ENCODE results near the gene INS. TPM values are rescaled to one million over a fixed set of nuclear protein-coding genes. Genes with fewer than 3 reads are reported as not detected.

Gene INS
- total and polyA plus RNA-seq, 2 of the 8 experiments (the other 6 are each of a cell fraction or from before 2014, with no cell fraction given) = not detected

DNA sequence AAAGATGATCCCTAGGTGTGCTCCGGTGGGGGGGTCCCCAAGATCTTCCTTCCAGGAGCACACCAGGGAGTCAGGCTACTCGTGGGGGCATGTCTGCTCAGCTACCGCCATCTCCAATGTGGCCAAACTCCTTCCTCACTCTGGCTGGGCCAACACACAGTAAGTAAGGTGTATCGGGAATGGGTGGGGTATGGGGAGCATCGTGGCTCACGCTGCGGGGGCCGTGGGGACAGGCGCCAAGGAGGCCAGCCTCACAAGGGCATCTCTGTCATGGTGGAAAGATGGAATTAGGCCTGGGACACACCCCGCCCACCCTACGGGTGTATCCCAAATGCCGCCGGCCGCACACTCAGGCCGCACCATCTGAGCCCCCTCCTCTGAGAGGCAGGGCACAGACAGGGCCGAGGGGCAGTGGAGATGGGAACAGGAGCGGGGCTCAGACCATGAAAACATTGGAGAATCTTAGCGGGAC, 30.1 kb downstream of the INS start:
- H3K4me1 ChIP-seq (replicated peaks in 1 of 4; ENCODE audit: control insufficient read depth in 3 of 4, insufficient read depth in 4 of 4, low read length in 3 of 4) = peaks cover 0 to 7% (median 0%) of the 10 kb centered on the region in 4 experiments; a peak in 2 of 7 replicates
- H3K9ac ChIP-seq (replicated peaks in 1 of 4; ENCODE audit: extremely low read depth in 1 of 4, low read depth in 3 of 4, low read length in 3 of 4) = no peak overlapping the region
- H3K18ac ChIP-seq (ENCODE audit: extremely low read depth, low read length) = no peak overlapping the region
- H2BK20ac ChIP-seq (ENCODE audit: low read length) = no peak overlapping the region
- 83% methylated on average over 12 of the region's 18 CpGs; no CpG with 5 or more reads in 1 of the 2 experiments for WGBS, 2 experiments (ENCODE audit: extremely low coverage in 1 of 2, insufficient coverage in 1 of 2, insufficient read length in 1 of 2, insufficient replicate concordance in 2 of 2, low coverage in 1 of 2, low lambda C conversion rate in 2 of 2, missing lambda C conversion rate in 1 of 2)
- H2BK12ac ChIP-seq (ENCODE audit: low read depth, low read length) = peak overlapping the region; percentile 86; the same call in 1 of the 2 replicates
- H2AK5ac ChIP-seq (ENCODE audit: low read depth, low read length) = peak overlapping the region; percentile 99; the same call in 1 of the 2 replicates
- no peak overlapping the region for H2BK120ac ChIP-seq (replicated peaks; ENCODE audit: low read depth, low read length)
- peaks cover 16% of the 10 kb centered on the region; the same call in 1 of the 2 replicates for H3K23me2 ChIP-seq (ENCODE audit: low read depth, low read length)
- peaks cover 0 to 8% of the 10 kb centered on the region in 2 experiments for H4K20me1 ChIP-seq (replicated peaks in 1 of 2; ENCODE audit: control insufficient read depth in 1 of 2, insufficient read depth in 2 of 2, low read length in 2 of 2)
- H3K79me2 ChIP-seq (ENCODE audit: control insufficient read depth in 1 of 2, insufficient read depth in 2 of 2, low read length in 2 of 2) = no peaks in the 10 kb centered on the region
- FAIRE-seq (no peak), DNase-seq (ENCODE audit: low read depth in 1 of 2, low spot score in 2 of 2) (peak in 1 of 2 experiments; percentile 43)
- POLR2A ChIA-PET (ENCODE audit: partially characterized antibody) = no interaction called here
- TF ChIP-seq EP300 (IDR thresholded peaks at IDR 0.05; ENCODE audit: borderline replicate concordance in 1 of 2, low read depth in 2 of 2, low read length in 2 of 2) = no peak
- TF ChIP-seq, protein P1, sequence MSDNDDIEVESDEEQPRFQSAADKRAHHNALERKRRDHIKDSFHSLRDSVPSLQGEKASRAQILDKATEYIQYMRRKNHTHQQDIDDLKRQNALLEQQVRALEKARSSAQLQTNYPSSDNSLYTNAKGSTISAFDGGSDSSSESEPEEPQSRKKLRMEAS (IDR thresholded peaks at IDR 0.05) = no peak
- TF ChIP-seq SP1 (IDR thresholded peaks at IDR 0.05; ENCODE audit: low read depth, low read length) = no peak
- TF ChIP-seq RFX5 (IDR thresholded peaks at IDR 0.05; ENCODE audit: borderline replicate concordance, low read depth, low read length) = no peak
- TF ChIP-seq CEBPB (IDR thresholded peaks at IDR 0.05; ENCODE audit: low read depth, low read length) = no peak
- TF ChIP-seq ZNF274 (IDR thresholded peaks at IDR 0.05; ENCODE audit: borderline replicate concordance, extremely low read depth, low read length) = no peak
- H3K9me3 ChIP-seq (ENCODE audit: insufficient read depth in 2 of 2, low read depth in 1 of 2, low read length in 1 of 2) = no peaks in the 10 kb centered on the region; a peak in 1 of 4 replicates
- H3K14ac ChIP-seq (ENCODE audit: insufficient read length) = no peak overlapping the region
- H4K5ac ChIP-seq (ENCODE audit: insufficient read length, low read depth, low read length) = no peak overlapping the region
- no peak overlapping the region for H4K8ac ChIP-seq (ENCODE audit: extremely low read depth, insufficient read depth, low read length)
- no peaks in the 10 kb centered on the region for H3K79me1 ChIP-seq (ENCODE audit: low read depth, low read length)
- H2BK5ac ChIP-seq (ENCODE audit: low read depth, low read length) = no peak overlapping the region
- H2AFZ ChIP-seq (ENCODE audit: low read length) = no peak overlapping the region
- no peak overlapping the region for H3K4me2 ChIP-seq (ENCODE audit: insufficient read depth in 1 of 2, low read depth in 2 of 2, low read length in 2 of 2)
- no peak overlapping the region for H3K4me3 ChIP-seq (ENCODE audit: extremely low read depth in 1 of 4, insufficient read depth in 2 of 4, low read depth in 3 of 4, low read length in 4 of 4)
- CTCF ChIA-PET (ENCODE audit: partially characterized antibody) = interaction anchor here (0.6 kb wide), 1 partner anchor 56 kb away, joined by 3 read pairs; no protein-coding TSS in a partner anchor
- peaks cover 0 to 28% (median 13%) of the 10 kb centered on the region in 4 experiments; a peak in 6 of 7 replicates for H3K27me3 ChIP-seq (replicated peaks in 1 of 4; ENCODE audit: control insufficient read depth in 3 of 4, extremely low read depth in 1 of 4, insufficient read depth in 3 of 4, low read length in 3 of 4)
- H3K23ac ChIP-seq (ENCODE audit: insufficient read length) = no peak overlapping the region
- no peak overlapping the region for H3K4ac ChIP-seq (replicated peaks; ENCODE audit: insufficient read length, low read depth, low read length)
- no peak overlapping the region for H4K91ac ChIP-seq (replicated peaks; ENCODE audit: insufficient read length, low read length)
- no peak overlapping the region for H2BK15ac ChIP-seq (ENCODE audit: low read length)
- H3K56ac ChIP-seq (replicated peaks; ENCODE audit: insufficient read length, low read depth, low read length) = no peak overlapping the region
- H3K27ac ChIP-seq (ENCODE audit: low read depth, low read length) = no peak overlapping the region
- H3K36me3 ChIP-seq (ENCODE audit: control insufficient read depth in 2 of 4, insufficient read depth in 4 of 4, low read length in 3 of 4) = no peaks in the 10 kb centered on the region

Measured in H1 (cell line).